ENCODE data around the gene MXRA7.

DNA sequence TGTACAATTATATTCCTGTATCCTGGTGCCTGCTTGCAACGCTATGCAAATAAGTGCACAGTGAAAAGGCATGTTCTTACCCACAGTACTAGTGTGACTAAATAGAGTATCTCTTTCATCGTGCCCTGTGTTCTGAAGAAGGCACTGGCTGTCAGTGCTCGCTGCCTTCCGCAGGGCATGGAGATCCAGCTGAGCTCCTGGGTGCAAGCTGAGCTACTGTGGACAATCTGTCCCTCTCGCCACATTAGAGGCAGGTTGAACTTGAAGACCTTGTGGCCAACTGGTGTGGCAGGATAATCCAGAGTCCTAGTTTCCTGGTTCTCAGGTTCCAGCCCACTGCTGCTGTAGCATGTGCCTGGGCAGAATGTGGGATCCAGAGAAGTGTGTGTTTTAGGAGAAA lies 65.3 kb downstream of the MXRA7 start:
- TF ChIP-seq, protein P1, sequence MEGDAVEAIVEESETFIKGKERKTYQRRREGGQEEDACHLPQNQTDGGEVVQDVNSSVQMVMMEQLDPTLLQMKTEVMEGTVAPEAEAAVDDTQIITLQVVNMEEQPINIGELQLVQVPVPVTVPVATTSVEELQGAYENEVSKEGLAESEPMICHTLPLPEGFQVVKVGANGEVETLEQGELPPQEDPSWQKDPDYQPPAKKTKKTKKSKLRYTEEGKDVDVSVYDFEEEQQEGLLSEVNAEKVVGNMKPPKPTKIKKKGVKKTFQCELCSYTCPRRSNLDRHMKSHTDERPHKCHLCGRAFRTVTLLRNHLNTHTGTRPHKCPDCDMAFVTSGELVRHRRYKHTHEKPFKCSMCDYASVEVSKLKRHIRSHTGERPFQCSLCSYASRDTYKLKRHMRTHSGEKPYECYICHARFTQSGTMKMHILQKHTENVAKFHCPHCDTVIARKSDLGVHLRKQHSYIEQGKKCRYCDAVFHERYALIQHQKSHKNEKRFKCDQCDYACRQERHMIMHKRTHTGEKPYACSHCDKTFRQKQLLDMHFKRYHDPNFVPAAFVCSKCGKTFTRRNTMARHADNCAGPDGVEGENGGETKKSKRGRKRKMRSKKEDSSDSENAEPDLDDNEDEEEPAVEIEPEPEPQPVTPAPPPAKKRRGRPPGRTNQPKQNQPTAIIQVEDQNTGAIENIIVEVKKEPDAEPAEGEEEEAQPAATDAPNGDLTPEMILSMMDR (conservative IDR thresholded peaks at IDR 0.05; ENCODE audit: low read depth, low read length), result no peak
- no peak for TF ChIP-seq POLR2A (IDR thresholded peaks at IDR 0.05; ENCODE audit: low read depth, low read length)
- TF ChIP-seq MXI1 (IDR thresholded peaks at IDR 0.05; ENCODE audit: borderline replicate concordance, low read depth, low read length), result no peak
- no peak for TF ChIP-seq RFX5 (IDR thresholded peaks at IDR 0.05; ENCODE audit: low read depth, low read length)
- no peak for TF ChIP-seq SMC3 (IDR thresholded peaks at IDR 0.05; ENCODE audit: low read depth, low read length)
- no peak for TF ChIP-seq NFE2L2 (IDR thresholded peaks at IDR 0.05; ENCODE audit: low read depth, low read length)
- TF ChIP-seq RAD21 (IDR thresholded peaks at IDR 0.05; ENCODE audit: low read length), result no peak
- TF ChIP-seq USF2 (IDR thresholded peaks at IDR 0.05; ENCODE audit: low read depth, low read length), result no peak
- no peak for TF ChIP-seq MAZ (IDR thresholded peaks at IDR 0.05; ENCODE audit: borderline replicate concordance, low read depth, low read length)
- no peak for TF ChIP-seq BHLHE40 (IDR thresholded peaks at IDR 0.05; ENCODE audit: low read depth, low read length)
- no peak for TF ChIP-seq CEBPB (IDR thresholded peaks at IDR 0.05; ENCODE audit: low read depth, low read length)
- no peak for TF ChIP-seq FOS (IDR thresholded peaks at IDR 0.05; ENCODE audit: low read depth, low read length)
- no peak for TF ChIP-seq CHD1 (IDR thresholded peaks at IDR 0.05; ENCODE audit: low read depth, low read length)
- TF ChIP-seq MAFK (IDR thresholded peaks at IDR 0.05; ENCODE audit: low read depth, low read length), result no peak

All from IMR-90 (cell line).